Bronchial epithelial cell (primary cell): Measurements from ENCODE around the gene EFEMP2. TPM values are rescaled to one million over a fixed set of nuclear protein-coding genes. Genes with fewer than 3 reads are reported as not detected.

Experiments
- DNase-seq: peaks from one replicate; pipeline ENCODE4 v3.0.0-alpha.2; 2010; ENCODE audit warnings: low read depth
- FAIRE-seq: peaks from 2 replicates; lab custom pipeline; 2011; peaks lifted over from hg19 to GRCh38; lab: Jason Lieb, UNC
- H3K27me3 ChIP-seq: 2 replicates; pipeline ENCODE4 v1.5.1; 2011; ENCODE audit warnings: low read length; ENCODE audit not compliant: control insufficient read depth, insufficient read depth
- H3K36me3 ChIP-seq: 2 replicates; pipeline ENCODE4 v1.5.1; 2011; ENCODE audit warnings: low read length; ENCODE audit not compliant: control insufficient read depth, insufficient read depth
- H3K4me3 ChIP-seq: 2 replicates; pipeline ENCODE4 v1.5.1; 2011; ENCODE audit warnings: mild to moderate bottlenecking, low read depth, low read length, control low read depth
- CTCF ChIP-seq: IDR thresholded peaks from 2 replicates; pipeline ENCODE4 v1.5.1; 2011; ENCODE audit warnings: mild to moderate bottlenecking, moderate library complexity, low read length, control low read depth, inconsistent platforms; ENCODE audit not compliant: insufficient read depth, severe bottlenecking
- total RNA-seq: library from RNA; depleted of rRNA; stranded (reverse); fragments of >200 nt; gene quantifications from 2 replicates; pipeline ENCODE4 v1.2.1, GENCODE V29; 2014

EFEMP2 gene
- total RNA-seq, 1 donor from 2014 or later, result 2.9 TPM

- H3K4me3 ChIP-seq, result peak overlapping the region; percentile 98
- H3K27me3 ChIP-seq, result no peaks in the 10 kb centered on the region
- FAIRE-seq (no peak), DNase-seq (peak; percentile 91)
- TF ChIP-seq CTCF, result peak; percentile 11
- H3K36me3 ChIP-seq, result peaks cover 44% of the 10 kb centered on the region
These were observed 13.3 kb downstream of the EFEMP2 start for GRCh38 chr11:65859095-65859811.

GRCh38 chr11:65858681-65859087, 13.9 kb downstream of the EFEMP2 start:
- Histone ChIP-seq H3K27me3 (no peaks in the 10 kb centered on the region), H3K4me3 (peak overlapping the region; percentile 98), H3K36me3 (peaks cover 41% of the 10 kb centered on the region)
- FAIRE-seq (no peak), DNase-seq (peak; percentile 45)
- no peak for TF ChIP-seq CTCF

- TF ChIP-seq CTCF, result no peak
- Histone ChIP-seq H3K36me3 (peaks cover 44% of the 10 kb centered on the region), H3K27me3 (no peaks in the 10 kb centered on the region), H3K4me3 (peak within 1 kb of the TSS; percentile 98)
- peak; percentile 90 for DNase-seq
- no peak for FAIRE-seq
These were observed 14.5 kb downstream of the EFEMP2 start, which contains the start of gene CFL1 for GRCh38 chr11:65857853-65858680. Gene CFL1, minus strand, starts transcription at chr11:65858180. Its CDS starts 81 bp downstream, at chr11:65858099.

- Histone ChIP-seq H3K4me3 (peak overlapping the region; percentile 98), H3K27me3 (no peaks in the 10 kb centered on the region), H3K36me3 (peaks cover 40% of the 10 kb centered on the region)
- no peak for TF ChIP-seq CTCF
- DNase-seq (no peak), FAIRE-seq (no peak)
These were observed 15.1 kb downstream of the EFEMP2 start for GRCh38 chr11:65857500-65857852.

GRCh38 chr11:65856689-65857499, 15.7 kb downstream of the EFEMP2 start:
- no peak for FAIRE-seq

More at GRCh38 chr11:65856689-65857499, 15.7 kb downstream of the EFEMP2 start:
- TF ChIP-seq CTCF, result no peak
- peak; percentile 47 for DNase-seq
- Histone ChIP-seq H3K36me3 (peaks cover 37% of the 10 kb centered on the region), H3K27me3 (no peaks in the 10 kb centered on the region), H3K4me3 (peak overlapping the region; percentile 98)
